NB4 (cell line): Measurements from ENCODE around the gene CTDSPL.

ENCODE experiments used
- CTCF ChIP-seq: IDR thresholded peaks from one replicate; pipeline ENCODE4 v1.5.1; 2012; ENCODE audit warnings: low read depth, low read length
- MAX ChIP-seq: IDR thresholded peaks from 2 replicates; pipeline ENCODE4 v1.6.1; 2011; ENCODE audit warnings: low read depth, low read length
- MYC ChIP-seq: IDR thresholded peaks from 2 replicates; pipeline ENCODE4 v1.6.1; 2011; ENCODE audit warnings: low read depth, low read length
- POLR2A ChIP-seq: IDR thresholded peaks from 2 replicates; pipeline ENCODE4 v1.6.1; 2011; ENCODE audit warnings: mild to moderate bottlenecking; ENCODE audit not compliant: insufficient read length; ENCODE audit errors: extremely low read depth

GRCh38 chr3:37991109-37991508, 129.4 kb downstream of the CTDSPL start:
- TF ChIP-seq MYC (no peak), CTCF (no peak), MAX (no peak), POLR2A (no peak)
